Measurements from ENCODE around the gene OR6V1. TPM values are rescaled to one million over a fixed set of nuclear protein-coding genes. Genes with fewer than 3 reads are reported as not detected.
A peak's percentile ranks its signal among the peaks of the same experiment; 100 is the strongest.

Gene OR6V1, protein sequence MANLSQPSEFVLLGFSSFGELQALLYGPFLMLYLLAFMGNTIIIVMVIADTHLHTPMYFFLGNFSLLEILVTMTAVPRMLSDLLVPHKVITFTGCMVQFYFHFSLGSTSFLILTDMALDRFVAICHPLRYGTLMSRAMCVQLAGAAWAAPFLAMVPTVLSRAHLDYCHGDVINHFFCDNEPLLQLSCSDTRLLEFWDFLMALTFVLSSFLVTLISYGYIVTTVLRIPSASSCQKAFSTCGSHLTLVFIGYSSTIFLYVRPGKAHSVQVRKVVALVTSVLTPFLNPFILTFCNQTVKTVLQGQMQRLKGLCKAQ
- total RNA-seq (not detected), total RNA-seq (0 reads per million in 172 experiments)
- polyA plus RNA-seq (2013, experiment 1 of 2), result not detected
- not detected for polyA plus RNA-seq (2013, experiment 2 of 2)

DNA sequence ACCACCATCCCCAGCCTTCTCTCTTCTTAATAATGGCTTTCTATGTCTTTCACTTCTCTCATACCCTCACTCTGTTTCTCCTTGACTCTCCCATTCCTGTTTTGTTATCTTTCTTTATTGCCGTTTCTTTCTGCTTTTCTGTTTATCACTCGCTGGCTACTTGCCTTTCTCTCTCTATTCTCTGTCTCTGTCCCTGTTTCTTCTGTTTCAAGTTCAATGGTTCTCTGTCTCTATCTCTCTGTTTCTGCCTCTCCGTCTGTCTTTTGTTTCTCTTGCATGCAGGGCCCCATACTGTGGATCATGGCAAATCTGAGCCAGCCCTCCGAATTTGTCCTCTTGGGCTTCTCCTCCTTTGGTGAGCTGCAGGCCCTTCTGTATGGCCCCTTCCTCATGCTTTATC lies at the start of gene OR6V1:
Gene OR6V1, plus strand, starts transcription at position 301 of the 400 bp plus-strand sequence. Its CDS starts 0 bp downstream, at position 301.
- no peak within 1 kb of the TSS for H3K4me3 ChIP-seq (ENCODE audit: low read length)
- H3K27ac ChIP-seq (ENCODE audit: low read depth in 1 of 2, low read length in 2 of 2), result no peak within 1 kb of the TSS
- no peak within 1 kb of the TSS for H3K27ac Mint-ChIP-seq
- ATAC-seq (ENCODE audit: poor library complexity) (no peak), DNase-seq (no peak)
- H3K27me3 ChIP-seq (ENCODE audit: control insufficient read depth in 1 of 2, insufficient read depth in 2 of 2, low read length in 2 of 2), result no peaks in the 10 kb centered on the region
- no peaks in the 10 kb centered on the region for H3K4me1 ChIP-seq (ENCODE audit: insufficient read depth, low read length)
- no peaks in the 10 kb centered on the region for H3K9me3 Mint-ChIP-seq
- no peak within 1 kb of the TSS for H3K4me3 Mint-ChIP-seq
- intact Hi-C loops (cut with DNase I, micrococcal nuclease), result no loop called here
- ChIA-PET POLR2A (no interaction called here), CTCF (no interaction called here)
- peaks cover 0 to 5% of the 10 kb centered on the region in 2 experiments for H3K9me3 ChIP-seq (ENCODE audit: control insufficient read depth in 1 of 2, insufficient read depth in 1 of 2, low read length in 2 of 2)
- no peak for TF ChIP-seq CTCF (IDR thresholded peaks at IDR 0.05)
- no peaks in the 10 kb centered on the region for H3K36me3 ChIP-seq (ENCODE audit: insufficient read depth, low read length)
- no peaks in the 10 kb centered on the region for H3K36me3 Mint-ChIP-seq (ENCODE audit: low read depth)
- H3K4me1 Mint-ChIP-seq (ENCODE audit: low read depth), result no peaks in the 10 kb centered on the region
- H3K27me3 Mint-ChIP-seq, result peaks cover 4% of the 10 kb centered on the region

- H3K36me3 ChIP-seq (ENCODE audit: insufficient read depth, low read length), result no peaks in the 10 kb centered on the region
- no peaks in the 10 kb centered on the region for H3K9me3 Mint-ChIP-seq
- ChIA-PET CTCF (interaction anchor here (0.5 to 1.8 kb wide), 13 partner anchors 9 to 704 kb away, joined by 3 to 14 read pairs (median 3); partner anchors contain the start of gene EPHB6), POLR2A (interaction anchor here (0.7 to 1.7 kb wide), 2 partner anchors 194 to 370 kb away, joined by 4 to 5 read pairs; no protein-coding TSS in a partner anchor)
- H3K4me3 ChIP-seq (ENCODE audit: low read length), result peak overlapping the region; percentile 26
- TF ChIP-seq CTCF (IDR thresholded peaks at IDR 0.05), result no peak
- no peak overlapping the region for H3K27ac ChIP-seq (ENCODE audit: low read depth in 1 of 2, low read length in 2 of 2)
- H3K4me3 Mint-ChIP-seq, result peak overlapping the region; percentile 82
- no peaks in the 10 kb centered on the region for H3K27me3 ChIP-seq (ENCODE audit: control insufficient read depth in 1 of 2, insufficient read depth in 2 of 2, low read length in 2 of 2)
- no peaks in the 10 kb centered on the region for H3K36me3 Mint-ChIP-seq (ENCODE audit: low read depth)
- peaks cover 5% of the 10 kb centered on the region for H3K4me1 Mint-ChIP-seq (ENCODE audit: low read depth)
- H3K4me1 ChIP-seq (ENCODE audit: insufficient read depth, low read length), result peaks cover 6% of the 10 kb centered on the region
- DNase-seq, result peak in 2 of 14 experiments; percentile 5 to 16
- no peaks in the 10 kb centered on the region for H3K9me3 ChIP-seq (ENCODE audit: control insufficient read depth in 1 of 2, insufficient read depth in 1 of 2, low read length in 2 of 2)
- intact Hi-C loops (cut with DNase I, micrococcal nuclease), result loop anchor here (1.0 to 10.0 kb wide), 13 partner anchors 120 to 1028 kb away; partner anchors contain the start of gene EPHB6 (in 1 of the 2)
- H3K27me3 Mint-ChIP-seq, result peaks cover 2% of the 10 kb centered on the region
- ATAC-seq (ENCODE audit: poor library complexity), result no peak
- H3K27ac Mint-ChIP-seq, result no peak overlapping the region
Observed at GRCh38 chr7:143002898-143003297, 49.2 kb upstream of the OR6V1 start.

DNA sequence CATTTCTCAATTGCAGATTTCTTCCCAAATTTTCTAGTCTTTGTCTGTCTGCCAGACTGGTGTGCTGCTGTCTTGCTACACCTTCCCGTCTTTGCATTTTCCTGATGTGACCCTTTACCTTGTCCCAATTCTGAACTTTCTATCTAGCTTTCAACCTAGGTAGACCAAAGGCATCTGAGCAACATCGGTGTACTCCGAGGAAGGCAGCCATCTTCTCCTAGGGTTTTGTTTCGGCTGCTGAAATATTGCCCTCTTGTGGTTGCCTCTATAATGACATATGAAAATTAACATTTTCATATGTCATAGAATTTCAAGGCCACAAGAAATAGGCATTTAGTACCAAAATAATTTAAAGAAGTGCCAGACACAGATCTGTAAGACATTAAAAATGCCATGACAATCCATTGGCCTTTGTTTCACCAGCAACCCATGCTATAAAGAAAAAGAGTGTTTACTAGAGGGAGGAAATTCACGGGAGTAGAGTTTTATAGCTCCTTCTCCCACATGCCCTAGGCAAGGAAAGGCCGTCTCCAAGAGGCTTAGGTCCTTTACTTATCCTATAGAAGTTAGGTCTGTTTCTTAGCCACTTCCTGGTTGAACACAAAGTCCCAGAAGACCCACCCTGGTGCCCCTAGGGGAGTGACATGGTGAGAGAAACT lies 48.6 kb upstream of the OR6V1 start:
- H3K4me3 ChIP-seq (ENCODE audit: low read length), result peak overlapping the region; percentile 26
- intact Hi-C loops (cut with DNase I, micrococcal nuclease), result loop anchor here (1.0 to 10.0 kb wide), 14 partner anchors 121 to 1029 kb away; partner anchors contain the start of gene EPHB6 (in 1 of the 2)
- POLR2A ChIA-PET, result interaction anchor here (0.7 to 1.7 kb wide), 2 partner anchors 195 to 371 kb away, joined by 4 to 5 read pairs; no protein-coding TSS in a partner anchor

More for the DNA sequence above, 48.6 kb upstream of the OR6V1 start:
- H3K4me1 Mint-ChIP-seq (ENCODE audit: low read depth), result peaks cover 5% of the 10 kb centered on the region
- DNase-seq (peak in 12 of 14 experiments; percentile 10 to 82 (median 26)), ATAC-seq (ENCODE audit: poor library complexity) (peak; percentile 73)
- H3K36me3 Mint-ChIP-seq (ENCODE audit: low read depth), result no peaks in the 10 kb centered on the region
- H3K36me3 ChIP-seq (ENCODE audit: insufficient read depth, low read length), result no peaks in the 10 kb centered on the region
- peaks cover 6% of the 10 kb centered on the region for H3K4me1 ChIP-seq (ENCODE audit: insufficient read depth, low read length)
- no peak overlapping the region for H3K27ac ChIP-seq (ENCODE audit: low read depth in 1 of 2, low read length in 2 of 2)
- peaks cover 4% of the 10 kb centered on the region for H3K27me3 Mint-ChIP-seq
- no peaks in the 10 kb centered on the region for H3K27me3 ChIP-seq (ENCODE audit: control insufficient read depth in 1 of 2, insufficient read depth in 2 of 2, low read length in 2 of 2)
- TF ChIP-seq CTCF (IDR thresholded peaks at IDR 0.05), result peak; percentile 82
- H3K4me3 Mint-ChIP-seq, result peak overlapping the region; percentile 82
- no peak overlapping the region for H3K27ac Mint-ChIP-seq
- CTCF ChIA-PET, result interaction anchor here (0.5 to 1.8 kb wide), 12 partner anchors 8 to 705 kb away, joined by 3 to 14 read pairs (median 4); partner anchors contain the start of gene EPHB6
- no peaks in the 10 kb centered on the region for H3K9me3 ChIP-seq (ENCODE audit: control insufficient read depth in 1 of 2, insufficient read depth in 1 of 2, low read length in 2 of 2)
- no peaks in the 10 kb centered on the region for H3K9me3 Mint-ChIP-seq
